Mesendoderm (in vitro differentiated cells): ENCODE measurements around the gene EIF4G1.
A peak's percentile ranks its signal among the peaks of the same experiment; 100 is the strongest.

ENCODE experiments used
- DNase-seq: peaks from one replicate; pipeline ENCODE4 v3.0.0; 2013
- H2AK5ac ChIP-seq: 2 replicates; pipeline ENCODE4 v1.6.1; 2013; ENCODE audit warnings: low read length, inconsistent platforms
- H2BK120ac ChIP-seq: 2 replicates; pipeline ENCODE4 v1.6.1; 2013; ENCODE audit warnings: low read depth, mild to moderate bottlenecking, low read length, moderate library complexity, mixed read lengths
- H2BK15ac ChIP-seq: replicated peaks from 2 replicates; pipeline ENCODE4 v1.6.1; 2013; ENCODE audit warnings: low read depth, mild to moderate bottlenecking, moderate library complexity
- H2BK5ac ChIP-seq: 2 replicates; pipeline ENCODE4 v1.6.1; 2013; ENCODE audit warnings: low read length, inconsistent platforms
- H3K18ac ChIP-seq: 2 replicates; pipeline ENCODE4 v1.6.1; 2013; ENCODE audit warnings: mild to moderate bottlenecking, low read length, mixed read lengths
- H3K23ac ChIP-seq: one replicate; pipeline ENCODE4 v1.6.1; 2013; ENCODE audit warnings: low read length
- H3K27ac ChIP-seq: 2 replicates; pipeline ENCODE4 v1.5.1; 2013; ENCODE audit warnings: low read depth, mild to moderate bottlenecking, inconsistent platforms, low read length, moderate library complexity
- H3K27me3 ChIP-seq: 2 replicates; pipeline ENCODE4 v1.6.1; 2013; ENCODE audit warnings: low read length, control low read depth, mild to moderate bottlenecking, inconsistent platforms; ENCODE audit not compliant: insufficient read depth, poor library complexity
- H3K36me3 ChIP-seq: 2 replicates; pipeline ENCODE4 v1.6.1; 2013; ENCODE audit warnings: low read length, inconsistent platforms; ENCODE audit not compliant: control insufficient read depth, insufficient read depth
- H3K4ac ChIP-seq: one replicate; pipeline ENCODE4 v1.6.1; 2013; ENCODE audit warnings: low read depth, mild to moderate bottlenecking, low read length, moderate library complexity
- H3K4me1 ChIP-seq: 2 replicates; pipeline ENCODE4 v1.6.1; 2013; ENCODE audit warnings: low read depth, low read length, inconsistent platforms; ENCODE audit not compliant: control insufficient read depth
- H3K4me2 ChIP-seq: 2 replicates; pipeline ENCODE4 v1.6.1; 2013; ENCODE audit warnings: low read length
- H3K4me3 ChIP-seq: 2 replicates; pipeline ENCODE4 v1.5.1; 2013; ENCODE audit warnings: mild to moderate bottlenecking, low read length
- H3K56ac ChIP-seq: one replicate; pipeline ENCODE4 v1.6.1; 2013; ENCODE audit warnings: low read length
- H3K79me1 ChIP-seq: 2 replicates; pipeline ENCODE4 v1.6.1; 2013; ENCODE audit warnings: low read length, inconsistent platforms
- H3K79me2 ChIP-seq: 2 replicates; pipeline ENCODE4 v1.6.1; 2013; ENCODE audit warnings: mild to moderate bottlenecking, low read length; ENCODE audit not compliant: control insufficient read depth, insufficient read depth
- H3K9ac ChIP-seq: 2 replicates; pipeline ENCODE4 v1.6.1; 2013; ENCODE audit warnings: low read length, inconsistent platforms
- H4K5ac ChIP-seq: one replicate; pipeline ENCODE4 v1.6.1; 2013; ENCODE audit warnings: low read length
- H4K8ac ChIP-seq: one replicate; pipeline ENCODE4 v1.6.1; 2013; ENCODE audit warnings: low read depth, mild to moderate bottlenecking, control low read depth, low read length, moderate library complexity
- WGBS: extraction: QIAGEN DNeasy Blood & Tissue Kit; methylation state at CpG from one replicate; pipeline ENCODE4 v1.1.7; 2013; ENCODE audit warnings: low lambda C conversion rate, missing lambda C conversion rate; ENCODE audit not compliant: insufficient coverage; ENCODE audit errors: extremely low coverage; 5-methylcytosine and 5-hydroxymethylcytosine counted together

Gene EIF4G1

GRCh38 chr3:184362668-184363546 is 48.5 kb downstream of the EIF4G1 start:
- peaks cover 11% of the 10 kb centered on the region for H3K79me2 ChIP-seq
- H3K36me3 ChIP-seq = peaks cover 7% of the 10 kb centered on the region
- peak overlapping the region; percentile 88 for H3K18ac ChIP-seq
- no peak overlapping the region for H2BK120ac ChIP-seq
- peak overlapping the region; percentile 98 for H3K27ac ChIP-seq
- peaks cover 11% of the 10 kb centered on the region for H3K4me1 ChIP-seq
- H3K27me3 ChIP-seq = no peaks in the 10 kb centered on the region
- peak overlapping the region; percentile 66 for H3K23ac ChIP-seq
- peak overlapping the region; percentile 71 for H3K4ac ChIP-seq
- no peak overlapping the region for H2AK5ac ChIP-seq
- H2BK15ac ChIP-seq = no peak overlapping the region
- no CpG with 5 or more reads among the region's 68 CpGs for WGBS
- H3K4me2 ChIP-seq = peak overlapping the region; percentile 87
- H4K8ac ChIP-seq = no peak overlapping the region
- no peak overlapping the region for H4K5ac ChIP-seq
- H3K9ac ChIP-seq = peak overlapping the region; percentile 95
- H3K79me1 ChIP-seq = peaks cover 12% of the 10 kb centered on the region
- peak; percentile 99 for DNase-seq
- H3K4me3 ChIP-seq = peak overlapping the region; percentile 91
- peak overlapping the region; percentile 63 for H2BK5ac ChIP-seq
- H3K56ac ChIP-seq = peak overlapping the region; percentile 99

DNA sequence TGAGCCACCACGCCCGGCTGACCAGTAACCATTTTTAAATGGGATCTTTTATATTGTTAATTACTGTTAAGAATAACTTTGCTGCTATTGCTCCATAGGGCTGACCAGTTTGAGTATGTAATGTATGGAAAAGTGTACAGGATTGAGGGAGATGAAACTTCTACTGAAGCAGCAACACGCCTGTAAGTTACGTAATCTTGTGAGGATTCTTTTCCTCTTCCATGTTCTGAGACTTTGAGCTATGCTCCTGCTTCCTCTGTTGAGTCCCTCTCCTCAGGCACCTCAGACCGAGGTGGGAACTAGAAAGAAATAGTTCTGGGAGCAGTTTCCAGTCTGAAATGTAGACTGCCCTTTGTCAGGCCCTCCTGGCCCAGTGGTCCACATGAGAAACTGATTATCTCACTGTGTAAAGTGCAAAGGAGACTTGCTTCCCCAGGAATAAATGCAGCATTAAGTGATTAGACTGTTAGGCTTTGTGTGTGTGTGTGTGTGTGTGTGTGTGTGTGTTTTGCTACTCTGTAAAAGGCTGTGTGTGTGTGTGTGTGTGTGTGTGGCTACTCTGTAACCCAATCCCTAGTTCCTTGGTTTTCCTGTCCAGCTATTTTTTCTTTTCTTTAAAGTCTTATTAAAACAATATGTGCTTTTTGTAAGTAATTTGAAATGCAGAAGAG is 52.3 kb downstream of the EIF4G1 start:
- Histone ChIP-seq H3K56ac (no peak overlapping the region), H3K4me1 (peaks cover 3% of the 10 kb centered on the region), H3K27ac (no peak overlapping the region), H3K9ac (no peak overlapping the region), H3K4ac (no peak overlapping the region), H3K18ac (no peak overlapping the region), H3K27me3 (no peaks in the 10 kb centered on the region), H3K4me3 (no peak overlapping the region), H3K79me1 (peaks cover 8% of the 10 kb centered on the region), H2BK120ac (no peak overlapping the region), H3K4me2 (no peak overlapping the region), H4K5ac (no peak overlapping the region), H2BK5ac (no peak overlapping the region), H3K36me3 (peaks cover 10% of the 10 kb centered on the region), H3K79me2 (peaks cover 11% of the 10 kb centered on the region), H2AK5ac (no peak overlapping the region), H3K23ac (no peak overlapping the region), H2BK15ac (no peak overlapping the region), H4K8ac (no peak overlapping the region)
- WGBS = no CpG with 5 or more reads among the region's 5 CpGs
- DNase-seq = no peak

GRCh38 chr3:184368116-184368515 is 53.7 kb downstream of the EIF4G1 start:
- H4K8ac ChIP-seq = no peak overlapping the region
- DNase-seq = no peak
- no peak overlapping the region for H2BK120ac ChIP-seq
- peaks cover 3% of the 10 kb centered on the region for H3K4me1 ChIP-seq
- H2AK5ac ChIP-seq = no peak overlapping the region
- no peak overlapping the region for H3K23ac ChIP-seq
- no peak overlapping the region for H2BK5ac ChIP-seq
- H3K79me1 ChIP-seq = peaks cover 8% of the 10 kb centered on the region
- H3K18ac ChIP-seq = no peak overlapping the region
- H3K36me3 ChIP-seq = peaks cover 10% of the 10 kb centered on the region
- WGBS = no CpG with 5 or more reads among the region's 9 CpGs
- no peak overlapping the region for H4K5ac ChIP-seq
- H3K4me2 ChIP-seq = no peak overlapping the region
- no peak overlapping the region for H3K27ac ChIP-seq
- H2BK15ac ChIP-seq = no peak overlapping the region
- H3K56ac ChIP-seq = no peak overlapping the region
- no peak overlapping the region for H3K9ac ChIP-seq
- H3K4ac ChIP-seq = no peak overlapping the region
- no peak overlapping the region for H3K4me3 ChIP-seq
- H3K79me2 ChIP-seq = peaks cover 11% of the 10 kb centered on the region
- H3K27me3 ChIP-seq = no peaks in the 10 kb centered on the region

- H3K4me2 ChIP-seq = no peak overlapping the region
- no peak overlapping the region for H2AK5ac ChIP-seq
- H4K5ac ChIP-seq = no peak overlapping the region
- H2BK120ac ChIP-seq = no peak overlapping the region
- H3K23ac ChIP-seq = no peak overlapping the region
- H3K27ac ChIP-seq = no peak overlapping the region
- H3K18ac ChIP-seq = no peak overlapping the region
- H3K27me3 ChIP-seq = no peaks in the 10 kb centered on the region
- peaks cover 7% of the 10 kb centered on the region for H3K79me2 ChIP-seq
- no peak overlapping the region for H4K8ac ChIP-seq
- peaks cover 3% of the 10 kb centered on the region for H3K4me1 ChIP-seq
- H3K9ac ChIP-seq = no peak overlapping the region
- H3K36me3 ChIP-seq = peaks cover 10% of the 10 kb centered on the region
- H2BK5ac ChIP-seq = no peak overlapping the region
- peak overlapping the region; percentile 15 for H3K56ac ChIP-seq
- H3K79me1 ChIP-seq = peaks cover 6% of the 10 kb centered on the region
- no peak overlapping the region for H3K4me3 ChIP-seq
- H3K4ac ChIP-seq = no peak overlapping the region
- H2BK15ac ChIP-seq = no peak overlapping the region
- no peak for DNase-seq
- WGBS = no CpG with 5 or more reads among the region's 3 CpGs
Observed at GRCh38 chr3:184368586-184369183, 54.3 kb downstream of the EIF4G1 start.

DNA sequence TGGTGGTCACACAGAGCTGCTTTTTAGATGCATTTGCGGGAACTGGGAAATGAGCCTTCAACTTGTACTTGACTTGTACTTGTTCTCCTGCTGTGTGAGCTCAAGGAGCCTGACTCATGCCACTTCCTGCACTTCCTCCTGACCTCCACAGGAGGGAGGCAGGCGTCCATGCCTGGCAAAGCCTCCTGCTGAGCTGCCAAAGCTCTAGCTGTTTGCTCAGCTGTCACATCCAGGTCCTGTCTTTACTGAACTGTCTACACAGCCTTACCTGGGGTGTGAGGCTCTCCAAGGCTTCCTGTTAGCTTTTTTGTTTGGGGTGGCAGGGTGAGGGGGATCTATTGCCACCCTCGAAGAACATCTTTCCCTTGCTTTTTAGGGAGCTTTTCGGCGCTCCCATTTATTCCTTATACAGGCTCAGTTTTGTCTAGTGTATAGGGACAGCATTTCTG is 57.2 kb downstream of the EIF4G1 start:
- no CpG with 5 or more reads among the region's 5 CpGs for WGBS
- H3K4me3 ChIP-seq = no peak overlapping the region
- no peak overlapping the region for H2BK15ac ChIP-seq
- H3K36me3 ChIP-seq = peaks cover 8% of the 10 kb centered on the region
- H2AK5ac ChIP-seq = no peak overlapping the region
- H3K27ac ChIP-seq = no peak overlapping the region
- H2BK120ac ChIP-seq = no peak overlapping the region
- no peak overlapping the region for H4K5ac ChIP-seq
- H3K56ac ChIP-seq = no peak overlapping the region
- peaks cover 2% of the 10 kb centered on the region for H3K79me1 ChIP-seq
- no peak overlapping the region for H3K18ac ChIP-seq
- no peak overlapping the region for H4K8ac ChIP-seq
- H3K4me2 ChIP-seq = no peak overlapping the region
- H3K79me2 ChIP-seq = no peaks in the 10 kb centered on the region
- H3K27me3 ChIP-seq = no peaks in the 10 kb centered on the region
- DNase-seq = peak; percentile 93
- no peak overlapping the region for H2BK5ac ChIP-seq
- no peak overlapping the region for H3K9ac ChIP-seq
- H3K23ac ChIP-seq = no peak overlapping the region
- peaks cover 3% of the 10 kb centered on the region for H3K4me1 ChIP-seq
- no peak overlapping the region for H3K4ac ChIP-seq
